Measurements from ENCODE around the gene OAS1. TPM values are rescaled to one million over a fixed set of nuclear protein-coding genes. Genes with fewer than 3 reads are reported as not detected.

The OAS1 gene
- total and polyA plus RNA-seq, 2 donors (not counting 3 experiments of a cell fraction or from before 2014, with no cell fraction given), result 5.7 to 6.4 TPM

DNA sequence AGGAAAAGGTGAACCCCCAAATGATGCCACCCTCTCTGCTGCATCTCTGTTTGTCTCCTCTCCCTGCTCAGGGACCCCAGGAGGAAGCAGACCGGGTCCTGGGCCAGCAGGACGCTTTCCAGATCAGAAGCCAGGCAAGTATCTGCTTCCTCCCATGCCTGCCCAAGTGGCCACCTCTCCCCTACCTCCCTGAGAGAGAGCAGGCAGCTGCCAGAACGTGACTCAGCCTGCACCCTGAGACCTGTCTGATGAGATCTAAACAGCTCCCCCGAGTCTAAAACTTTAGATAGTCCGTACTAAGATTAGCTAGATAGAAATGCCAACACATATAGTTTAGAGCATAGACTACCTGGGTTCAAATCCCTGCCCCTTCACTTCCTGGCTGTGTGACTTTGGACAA lies 31.2 kb upstream of the OAS1 start:
- CTCF ChIA-PET, result interaction anchor here (1.7 to 2.3 kb wide), 2 partner anchors 38 to 83 kb away, joined by 4 to 5 read pairs; no protein-coding TSS in a partner anchor

More for the DNA sequence above, 31.2 kb upstream of the OAS1 start:
- POLR2A ChIA-PET, result no interaction called here
- no peaks in the 10 kb centered on the region for H3K4me1 ChIP-seq (ENCODE audit: control insufficient read depth, extremely low read depth, insufficient read depth, low read length)
- no peaks in the 10 kb centered on the region for H3K9me3 ChIP-seq (replicated peaks; ENCODE audit: control insufficient read depth, insufficient read depth, low read length)
- H3K27me3 ChIP-seq (ENCODE audit: control insufficient read depth in 2 of 2, insufficient read depth in 2 of 2, low read length in 2 of 2), result peaks cover 0 to 7% of the 10 kb centered on the region in 2 experiments
- no TSS peak for BruUV-seq (replicated peaks)
- no peak for FAIRE-seq
- no peaks in the 10 kb centered on the region for H4K20me1 ChIP-seq (replicated peaks; ENCODE audit: control insufficient read depth, extremely low read depth, insufficient read depth, low read length)
- no peaks in the 10 kb centered on the region for H3K9me1 ChIP-seq (replicated peaks; ENCODE audit: control insufficient read depth, extremely low read depth, insufficient read depth, low read length)
- DNase-seq (ENCODE audit: low read depth, low spot score), result no peak
- intact Hi-C loops (cut with micrococcal nuclease), result no loop called here
- dilution Hi-C loops (cut with MboI; ENCODE audit: extremely low pct_ligation_motif_present, low sequenced_read_pairs), result no loop called here
- no peak overlapping the region for H3K27ac ChIP-seq (ENCODE audit: insufficient read depth, low read depth, low read length)
- no peaks in the 10 kb centered on the region for H3K79me2 ChIP-seq (ENCODE audit: control insufficient read depth, insufficient read depth, low read length)
- H3K36me3 ChIP-seq (ENCODE audit: control insufficient read depth in 2 of 2, extremely low read depth in 1 of 2, insufficient read depth in 2 of 2, low read length in 2 of 2), result no peaks in the 10 kb centered on the region
- H2AFZ ChIP-seq (ENCODE audit: low read depth, low read length), result no peak overlapping the region
- H3K4me2 ChIP-seq (ENCODE audit: insufficient read depth, low read length), result no peak overlapping the region
- H3K9ac ChIP-seq (replicated peaks; ENCODE audit: extremely low read depth, insufficient read depth, low read length), result no peak overlapping the region
- H3K4me3 ChIP-seq (replicated peaks in 1 of 3; ENCODE audit: insufficient read depth in 1 of 3, low read depth in 1 of 3, low read length in 3 of 3), result no peak overlapping the region
- TF ChIP-seq, protein P1, sequence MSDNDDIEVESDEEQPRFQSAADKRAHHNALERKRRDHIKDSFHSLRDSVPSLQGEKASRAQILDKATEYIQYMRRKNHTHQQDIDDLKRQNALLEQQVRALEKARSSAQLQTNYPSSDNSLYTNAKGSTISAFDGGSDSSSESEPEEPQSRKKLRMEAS (IDR thresholded peaks at IDR 0.05; ENCODE audit: insufficient read depth, insufficient read length), result no peak
- TF ChIP-seq FOS (IDR thresholded peaks at IDR 0.05; ENCODE audit: borderline replicate concordance, insufficient read depth, low read length), result no peak
- TF ChIP-seq EZH2 (IDR thresholded peaks at IDR 0.05; ENCODE audit: borderline replicate concordance, low read depth, low read length, severe bottlenecking), result no peak
- TF ChIP-seq POLR2AphosphoS5 (IDR thresholded peaks at IDR 0.05; ENCODE audit: insufficient read depth, low read depth, low read length), result no peak
- TF ChIP-seq, protein P2, sequence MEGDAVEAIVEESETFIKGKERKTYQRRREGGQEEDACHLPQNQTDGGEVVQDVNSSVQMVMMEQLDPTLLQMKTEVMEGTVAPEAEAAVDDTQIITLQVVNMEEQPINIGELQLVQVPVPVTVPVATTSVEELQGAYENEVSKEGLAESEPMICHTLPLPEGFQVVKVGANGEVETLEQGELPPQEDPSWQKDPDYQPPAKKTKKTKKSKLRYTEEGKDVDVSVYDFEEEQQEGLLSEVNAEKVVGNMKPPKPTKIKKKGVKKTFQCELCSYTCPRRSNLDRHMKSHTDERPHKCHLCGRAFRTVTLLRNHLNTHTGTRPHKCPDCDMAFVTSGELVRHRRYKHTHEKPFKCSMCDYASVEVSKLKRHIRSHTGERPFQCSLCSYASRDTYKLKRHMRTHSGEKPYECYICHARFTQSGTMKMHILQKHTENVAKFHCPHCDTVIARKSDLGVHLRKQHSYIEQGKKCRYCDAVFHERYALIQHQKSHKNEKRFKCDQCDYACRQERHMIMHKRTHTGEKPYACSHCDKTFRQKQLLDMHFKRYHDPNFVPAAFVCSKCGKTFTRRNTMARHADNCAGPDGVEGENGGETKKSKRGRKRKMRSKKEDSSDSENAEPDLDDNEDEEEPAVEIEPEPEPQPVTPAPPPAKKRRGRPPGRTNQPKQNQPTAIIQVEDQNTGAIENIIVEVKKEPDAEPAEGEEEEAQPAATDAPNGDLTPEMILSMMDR (IDR thresholded peaks at IDR 0.05; ENCODE audit: extremely low read depth in 1 of 2, insufficient read depth in 1 of 2, low read depth in 1 of 2, low read length in 2 of 2), result no peak
- no peak for TF ChIP-seq GATA2 (IDR thresholded peaks at IDR 0.05; ENCODE audit: insufficient read depth, insufficient read length, low read depth, low read length)
- no peak for TF ChIP-seq POLR2A (IDR thresholded peaks at IDR 0.05; ENCODE audit: low read depth, low read length)
- TF ChIP-seq JUN (IDR thresholded peaks at IDR 0.05; ENCODE audit: borderline replicate concordance, insufficient read depth, insufficient read length, low read depth), result no peak
- no peak for TF ChIP-seq MYC (IDR thresholded peaks at IDR 0.05; ENCODE audit: low read depth, low read length)

Data from endothelial cell of umbilical vein (primary cell).